ENCODE measurements around the gene STIM2.

DNA sequence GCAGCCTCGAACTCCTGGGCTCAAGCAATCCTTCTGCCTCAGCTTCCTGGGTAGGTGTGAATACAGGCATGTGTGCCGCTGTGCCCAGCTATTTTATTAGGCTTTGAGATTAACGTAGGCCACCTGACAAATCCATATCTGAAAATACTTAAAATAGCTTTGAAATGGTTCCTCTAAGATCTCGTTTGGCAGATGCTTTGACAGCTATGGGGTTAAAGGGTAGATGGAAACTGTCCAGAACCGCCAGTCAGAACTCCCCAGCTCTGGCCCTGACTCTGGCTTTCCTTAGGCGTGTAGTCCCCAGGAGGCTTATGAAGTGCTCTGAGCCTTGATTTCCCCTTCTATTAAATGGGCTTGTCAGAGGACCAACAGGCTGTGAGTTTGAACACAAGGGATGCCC is 32.8 kb upstream of the STIM2 start:
- no peak for TF ChIP-seq EZH2 (IDR thresholded peaks at IDR 0.05; ENCODE audit: borderline replicate concordance, low read depth, low read length, severe bottlenecking)
- TF ChIP-seq CTCF (IDR thresholded peaks at IDR 0.05; ENCODE audit: borderline replicate concordance, extremely low read depth, low read length, poor library complexity, severe bottlenecking), result no peak

Data from DND-41 (cell line).